DND-41 (cell line): ENCODE results near the gene FBXW12.

Source experiments
- ATAC-seq: fragments of 200-7000 bp; cut with Tn5 transposase; 3 replicates; pipeline ENCODE4 v1.9.1; 2021; ENCODE audit warnings: low read depth; ENCODE audit not compliant: insufficient read depth
- DNase-seq: peaks from one replicate; pipeline ENCODE4 v3.0.0-alpha.2; 2020
- H2AFZ ChIP-seq: 2 replicates; pipeline ENCODE4 v1.6.0; 2012; ENCODE audit warnings: low read depth, low read length
- H3K27ac ChIP-seq: 2 replicates; pipeline ENCODE4 v1.5.1; 2012; ENCODE audit warnings: low read length, inconsistent platforms
- H3K27me3 ChIP-seq: fragments of 200-600 bp; sonication (generic); 2 replicates; pipeline ENCODE4 v1.6.0; 2012; ENCODE audit warnings: low read length, mild to moderate bottlenecking, inconsistent platforms; ENCODE audit not compliant: insufficient read depth, poor library complexity
- H3K36me3 ChIP-seq: 2 replicates; pipeline ENCODE4 v1.5.1; 2012; ENCODE audit warnings: low read length, inconsistent platforms; ENCODE audit not compliant: insufficient read depth
- H3K4me1 ChIP-seq: 2 replicates; pipeline ENCODE4 v1.5.1; 2012; ENCODE audit warnings: mild to moderate bottlenecking, low read length; ENCODE audit not compliant: insufficient read depth
- H3K4me2 ChIP-seq: 2 replicates; pipeline ENCODE4 v1.6.0; 2012; ENCODE audit warnings: mild to moderate bottlenecking, moderate library complexity, low read length, inconsistent platforms; ENCODE audit not compliant: insufficient read depth
- H3K4me3 ChIP-seq, 2 experiments: fragments of 200-600 bp in 1 of 2; shearing (Covaris generic) in 1 of 2; 2 replicates each; pipeline ENCODE4 v1.5.1; 2012 to 2016; ENCODE audit warnings: inconsistent platforms in 2 of 2, low read length in 2 of 2, mild to moderate bottlenecking in 2 of 2, low read depth in 1 of 2, moderate library complexity in 1 of 2
- H3K79me2 ChIP-seq: 2 replicates; pipeline ENCODE4 v1.6.0; 2012; ENCODE audit warnings: low read length, inconsistent platforms; ENCODE audit not compliant: insufficient read depth
- H3K9ac ChIP-seq: 2 replicates; pipeline ENCODE4 v1.6.0; 2012; ENCODE audit warnings: low read depth, mild to moderate bottlenecking, inconsistent platforms, low read length, moderate library complexity
- H3K9me3 ChIP-seq: 2 replicates; pipeline ENCODE4 v1.5.1; 2012; ENCODE audit warnings: low read length, moderate library complexity, mild to moderate bottlenecking, inconsistent platforms; ENCODE audit not compliant: insufficient read depth, severe bottlenecking
- H4K20me1 ChIP-seq: 2 replicates; pipeline ENCODE4 v1.6.0; 2012; ENCODE audit warnings: low read length; ENCODE audit not compliant: insufficient read depth
- CTCF ChIP-seq: IDR thresholded peaks from 2 replicates; pipeline ENCODE4 v1.5.1; 2012; ENCODE audit warnings: borderline replicate concordance, low read length, moderate library complexity, mild to moderate bottlenecking; ENCODE audit not compliant: poor library complexity, severe bottlenecking; ENCODE audit errors: extremely low read depth
- EZH2 ChIP-seq: IDR thresholded peaks from 3 replicates; pipeline ENCODE4 v1.6.1; 2012; ENCODE audit warnings: borderline replicate concordance, low read depth, mild to moderate bottlenecking, moderate library complexity, low read length, inconsistent platforms; ENCODE audit not compliant: severe bottlenecking

Gene FBXW12

GRCh38 chr3:48428088-48428571 lies 56.1 kb downstream of the FBXW12 start:
- 0 out of 2 replicates have a peak overlapping the region, but pooled peaks have one; percentile 11 for H3K9ac ChIP-seq

GRCh38 chr3:48428572-48429316 lies 56.7 kb downstream of the FBXW12 start:
- Histone ChIP-seq H4K20me1 (peaks cover 5% of the 10 kb centered on the region), H3K4me2 (peak overlapping the region; percentile 80), H3K79me2 (no peaks in the 10 kb centered on the region), H3K36me3 (peaks cover 20% of the 10 kb centered on the region), H3K9ac (peak overlapping the region; percentile 71), H3K4me3 (peak overlapping the region; percentile 26 to 62; a peak in 3 of 4 replicates), H3K4me1 (peaks cover 26% of the 10 kb centered on the region), H3K27ac (no peak overlapping the region; the same call in 1 of the 2 replicates), H3K27me3 (peaks cover 19% of the 10 kb centered on the region), H2AFZ (peak overlapping the region; percentile 72), H3K9me3 (no peaks in the 10 kb centered on the region)
- ATAC-seq (no peak; the same call in none of the 3 replicates), DNase-seq (peak; percentile 29)
- TF ChIP-seq CTCF (no peak), EZH2 (peak; percentile 90)

More at GRCh38 chr3:48428088-48428571, 56.1 kb downstream of the FBXW12 start:
- H3K4me1 ChIP-seq: peaks cover 26% of the 10 kb centered on the region
- no peak overlapping the region for H2AFZ ChIP-seq
- H3K27me3 ChIP-seq: peaks cover 19% of the 10 kb centered on the region
- H3K79me2 ChIP-seq: no peaks in the 10 kb centered on the region
- no peak for DNase-seq
- peaks cover 13% of the 10 kb centered on the region for H3K36me3 ChIP-seq
- H3K4me2 ChIP-seq: peak overlapping the region; percentile 80
- H3K9me3 ChIP-seq: no peaks in the 10 kb centered on the region
- no peak overlapping the region for H3K27ac ChIP-seq
- peak overlapping the region in 1 of 2 experiments; percentile 62; a peak in 1 of 4 replicates for H3K4me3 ChIP-seq
- H4K20me1 ChIP-seq: peaks cover 7% of the 10 kb centered on the region
- ATAC-seq: no peak
- TF ChIP-seq EZH2 (no peak), CTCF (no peak)

- Histone ChIP-seq H3K27ac (no peak overlapping the region; the same call in 1 of the 2 replicates), H3K4me2 (peak overlapping the region; percentile 80), H2AFZ (peak overlapping the region; percentile 72), H3K79me2 (no peaks in the 10 kb centered on the region), H3K27me3 (peaks cover 19% of the 10 kb centered on the region), H3K4me3 (peak overlapping the region; percentile 26 to 62; a peak in 3 of 4 replicates), H4K20me1 (peaks cover 5% of the 10 kb centered on the region), H3K4me1 (peaks cover 26% of the 10 kb centered on the region), H3K36me3 (peaks cover 25% of the 10 kb centered on the region), H3K9ac (peak overlapping the region; percentile 71), H3K9me3 (no peaks in the 10 kb centered on the region)
- DNase-seq (peak; percentile 65), ATAC-seq (peak; percentile 73)
- TF ChIP-seq EZH2 (no peak), CTCF (no peak)
Observed at GRCh38 chr3:48429317-48429959, 57.4 kb downstream of the FBXW12 start.
